ENCODE results near the gene MAP3K19.
"Not testable (repeated sequence)": the region's sequence is repeated elsewhere in the genome, so short reads cannot be mapped to it uniquely, and the experiment has no call there.

Gene MAP3K19

DNA sequence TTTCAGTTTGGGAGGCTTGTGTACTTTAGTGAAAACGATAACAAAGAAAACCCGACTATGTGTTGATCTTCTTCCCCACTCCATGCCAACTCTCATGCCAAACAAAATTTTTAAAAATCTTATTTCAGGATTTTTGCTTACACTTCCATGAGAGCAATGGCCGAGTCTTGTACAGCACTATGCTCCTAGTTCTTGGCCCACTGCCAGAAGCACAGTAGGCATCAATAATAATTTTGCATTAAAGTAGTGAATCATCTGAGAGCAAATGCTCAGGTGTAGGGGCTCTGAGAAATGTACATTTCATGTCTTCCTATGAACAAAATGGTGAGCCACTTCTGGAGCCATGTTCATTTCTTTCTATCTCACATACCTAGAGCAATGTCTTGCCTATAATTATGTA is 62.2 kb downstream of the MAP3K19 start:
- TF ChIP-seq, protein P1, sequence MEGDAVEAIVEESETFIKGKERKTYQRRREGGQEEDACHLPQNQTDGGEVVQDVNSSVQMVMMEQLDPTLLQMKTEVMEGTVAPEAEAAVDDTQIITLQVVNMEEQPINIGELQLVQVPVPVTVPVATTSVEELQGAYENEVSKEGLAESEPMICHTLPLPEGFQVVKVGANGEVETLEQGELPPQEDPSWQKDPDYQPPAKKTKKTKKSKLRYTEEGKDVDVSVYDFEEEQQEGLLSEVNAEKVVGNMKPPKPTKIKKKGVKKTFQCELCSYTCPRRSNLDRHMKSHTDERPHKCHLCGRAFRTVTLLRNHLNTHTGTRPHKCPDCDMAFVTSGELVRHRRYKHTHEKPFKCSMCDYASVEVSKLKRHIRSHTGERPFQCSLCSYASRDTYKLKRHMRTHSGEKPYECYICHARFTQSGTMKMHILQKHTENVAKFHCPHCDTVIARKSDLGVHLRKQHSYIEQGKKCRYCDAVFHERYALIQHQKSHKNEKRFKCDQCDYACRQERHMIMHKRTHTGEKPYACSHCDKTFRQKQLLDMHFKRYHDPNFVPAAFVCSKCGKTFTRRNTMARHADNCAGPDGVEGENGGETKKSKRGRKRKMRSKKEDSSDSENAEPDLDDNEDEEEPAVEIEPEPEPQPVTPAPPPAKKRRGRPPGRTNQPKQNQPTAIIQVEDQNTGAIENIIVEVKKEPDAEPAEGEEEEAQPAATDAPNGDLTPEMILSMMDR (IDR thresholded peaks at IDR 0.05) = no peak
- H3K4me3 ChIP-seq (ENCODE audit: low read depth, low read length) = no peak overlapping the region

DNA sequence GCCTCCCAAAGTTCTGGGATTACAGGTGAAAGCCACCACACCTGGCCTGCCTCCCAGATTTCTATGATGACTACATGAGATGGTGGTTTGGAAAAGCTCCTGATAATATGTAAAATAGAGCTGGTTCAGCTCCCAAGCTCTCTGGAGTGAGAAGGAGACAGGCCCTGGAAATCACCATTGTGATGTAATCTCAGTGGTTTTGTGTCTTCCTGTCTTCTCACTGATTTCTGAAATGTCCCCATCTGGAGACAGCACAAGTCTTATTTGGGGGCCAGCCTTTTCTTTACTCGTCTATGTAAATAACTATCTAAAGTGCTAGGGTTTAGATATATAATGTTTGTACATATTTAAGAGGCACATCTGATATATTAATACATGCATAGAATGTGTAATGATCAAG is 64.6 kb downstream of the MAP3K19 start:
- H3K27me3 ChIP-seq (ENCODE audit: control insufficient read depth, insufficient read depth, low read length) = no peaks in the 10 kb centered on the region
- H3K4me3 ChIP-seq (ENCODE audit: low read depth, low read length) = no peak overlapping the region
- no peak overlapping the region for H3K4me2 ChIP-seq (ENCODE audit: low read length)
- no peak overlapping the region for H3K9ac ChIP-seq
- H3K9me3 ChIP-seq (ENCODE audit: control insufficient read depth, low read length) = no peaks in the 10 kb centered on the region
- no peaks in the 10 kb centered on the region for H3K36me3 ChIP-seq (ENCODE audit: control insufficient read depth, insufficient read depth, low read length)
- H3K27ac ChIP-seq = no peak overlapping the region
- TF ChIP-seq, protein P1 (IDR thresholded peaks at IDR 0.05) = no peak
- H2AFZ ChIP-seq = no peak overlapping the region
- H3K4me1 ChIP-seq = no peaks in the 10 kb centered on the region
- H3K79me2 ChIP-seq = no peaks in the 10 kb centered on the region

More for the DNA sequence above, 62.2 kb downstream of the MAP3K19 start:
- Histone ChIP-seq H3K4me2 (ENCODE audit: low read length) (no peak overlapping the region), H3K4me1 (no peaks in the 10 kb centered on the region), H3K36me3 (ENCODE audit: control insufficient read depth, insufficient read depth, low read length) (no peaks in the 10 kb centered on the region), H3K79me2 (no peaks in the 10 kb centered on the region), H3K9ac (no peak overlapping the region), H3K27ac (no peak overlapping the region), H2AFZ (no peak overlapping the region), H3K27me3 (ENCODE audit: control insufficient read depth, insufficient read depth, low read length) (no peaks in the 10 kb centered on the region), H3K9me3 (ENCODE audit: control insufficient read depth, low read length) (no peaks in the 10 kb centered on the region)

DNA sequence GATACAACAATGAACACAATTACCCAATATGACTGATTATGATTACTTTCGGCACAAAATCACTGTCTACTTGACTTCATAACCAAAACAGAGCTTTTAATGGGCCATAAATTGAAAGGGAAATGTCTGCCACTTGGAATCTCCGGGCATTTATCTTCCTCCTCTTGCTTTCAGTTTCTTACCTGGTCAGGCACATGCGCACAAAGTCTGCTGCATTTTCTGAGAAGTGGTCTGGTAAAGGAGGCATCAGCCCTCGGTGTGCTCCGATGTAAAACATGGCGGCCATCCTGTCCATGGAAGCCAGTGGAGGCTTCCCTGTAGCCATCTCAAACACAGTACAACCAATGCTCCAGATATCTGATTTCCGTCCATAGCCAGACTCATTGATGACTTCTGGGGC is 66.6 kb downstream of the MAP3K19 start:
- Histone ChIP-seq H3K79me2 (no peaks in the 10 kb centered on the region), H3K4me3 (ENCODE audit: low read depth, low read length) (no peak overlapping the region), H3K4me2 (ENCODE audit: low read length) (no peak overlapping the region), H3K36me3 (ENCODE audit: control insufficient read depth, insufficient read depth, low read length) (no peaks in the 10 kb centered on the region), H3K4me1 (no peaks in the 10 kb centered on the region), H2AFZ (no peak overlapping the region), H3K9me3 (ENCODE audit: control insufficient read depth, low read length) (no peaks in the 10 kb centered on the region), H3K27me3 (ENCODE audit: control insufficient read depth, insufficient read depth, low read length) (no peaks in the 10 kb centered on the region), H3K27ac (no peak overlapping the region), H3K9ac (no peak overlapping the region)
- TF ChIP-seq, protein P1 (IDR thresholded peaks at IDR 0.05) = no peak

- Histone ChIP-seq H2AFZ (no peak overlapping the region), H3K27ac (no peak overlapping the region), H3K4me2 (ENCODE audit: low read length) (no peak overlapping the region), H3K9me3 (ENCODE audit: control insufficient read depth, low read length) (no peaks in the 10 kb centered on the region), H3K27me3 (ENCODE audit: control insufficient read depth, insufficient read depth, low read length) (no peaks in the 10 kb centered on the region), H3K36me3 (ENCODE audit: control insufficient read depth, insufficient read depth, low read length) (no peaks in the 10 kb centered on the region), H3K79me2 (no peaks in the 10 kb centered on the region), H3K4me1 (no peaks in the 10 kb centered on the region), H3K4me3 (ENCODE audit: low read depth, low read length) (no peak overlapping the region), H3K9ac (no peak overlapping the region)
- TF ChIP-seq, protein P1 (IDR thresholded peaks at IDR 0.05) = no peak
Measured at GRCh38 chr2:134979221-134979620, 68.0 kb downstream of the MAP3K19 start.

DNA sequence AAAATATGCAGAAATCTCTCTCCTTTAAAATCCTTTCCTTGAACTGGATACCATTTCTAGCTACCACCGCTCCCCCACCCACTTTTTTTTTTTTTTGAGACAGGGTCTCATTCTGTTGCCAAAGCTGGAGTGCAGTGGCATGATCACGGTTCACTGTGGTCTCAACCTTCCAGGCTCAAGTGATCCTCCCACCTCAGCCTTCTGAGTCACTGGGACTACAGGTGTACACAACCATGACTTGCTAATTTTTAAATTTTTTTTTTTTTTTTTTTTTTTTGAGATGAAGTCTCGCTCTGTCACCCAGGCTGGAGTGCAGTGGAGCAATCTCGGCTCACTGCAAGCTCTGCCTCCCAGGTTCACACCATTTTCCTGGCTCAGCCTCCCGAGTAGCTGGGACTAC is 70.1 kb downstream of the MAP3K19 start:
- H3K27ac ChIP-seq; H3K9ac ChIP-seq; H3K9me3 ChIP-seq (ENCODE audit: control insufficient read depth, low read length); H2AFZ ChIP-seq; H3K79me2 ChIP-seq; H3K36me3 ChIP-seq (ENCODE audit: control insufficient read depth, insufficient read depth, low read length); H3K4me2 ChIP-seq (ENCODE audit: low read length); H3K4me1 ChIP-seq; H3K4me3 ChIP-seq (ENCODE audit: low read depth, low read length); H3K27me3 ChIP-seq (ENCODE audit: control insufficient read depth, insufficient read depth, low read length): not testable (repeated sequence)
